Liver (tissue), 9 donors: ENCODE results near the gene IQCK. TPM values are rescaled to one million over a fixed set of nuclear protein-coding genes. Genes with fewer than 3 reads are reported as not detected.

Source experiments
- DNase-seq: peaks from one replicate; pipeline ENCODE4 v3.0.0-alpha.2; 2017; ENCODE audit warnings: low spot score
- H3K27ac ChIP-seq, 2 donors: one replicate each; pipeline ENCODE4 v1.7.0; 2013; ENCODE audit warnings: inconsistent platforms in 2 of 2, low read length in 2 of 2, control low read depth in 1 of 2, low read depth in 1 of 2, mild to moderate bottlenecking in 1 of 2
- H3K27me3 ChIP-seq, 4 donors: one replicate each; pipeline versions ENCODE4 v1.6.1 to v1.7.0; 2013; ENCODE audit warnings: low read length in 3 of 4, inconsistent platforms in 1 of 4, mild to moderate bottlenecking in 1 of 4, moderate library complexity in 1 of 4; ENCODE audit not compliant: control insufficient read depth in 4 of 4, insufficient read depth in 4 of 4
- H3K36me3 ChIP-seq, 4 donors: one replicate each; pipeline versions ENCODE4 v1.6.1 to v1.7.0; 2013; ENCODE audit warnings: low read length in 3 of 4, mild to moderate bottlenecking in 3 of 4, low read depth in 1 of 4, moderate library complexity in 1 of 4; ENCODE audit not compliant: control insufficient read depth in 4 of 4, insufficient read depth in 3 of 4
- H3K4me1 ChIP-seq, 4 donors: one replicate each; pipeline versions ENCODE4 v1.6.1 to v1.7.0; 2013; ENCODE audit warnings: low read length in 3 of 4, mild to moderate bottlenecking in 3 of 4, moderate library complexity in 1 of 4; ENCODE audit not compliant: control insufficient read depth in 4 of 4, insufficient read depth in 4 of 4
- H3K4me3 ChIP-seq, 3 donors: one replicate each; pipeline versions ENCODE4 v1.6.1 to v1.7.0; 2013; ENCODE audit warnings: low read length in 3 of 3, control low read depth in 1 of 3, low read depth in 1 of 3, mild to moderate bottlenecking in 1 of 3
- H3K9ac ChIP-seq, 2 donors: one replicate each; pipeline ENCODE4 v1.7.0; 2013; ENCODE audit warnings: low read length in 2 of 2, mild to moderate bottlenecking in 2 of 2, moderate library complexity in 2 of 2, control low read depth in 1 of 2, low read depth in 1 of 2
- H3K9me3 ChIP-seq, 4 donors: one replicate each; pipeline versions ENCODE4 v1.6.1 to v1.7.0; 2013; ENCODE audit warnings: low read length in 3 of 4; ENCODE audit not compliant: control insufficient read depth in 4 of 4
- EGR1 ChIP-seq, 2 donors: IDR thresholded peaks; 2 replicates each; pipeline ENCODE4 v1.6.1; 2016 to 2018; ENCODE audit warnings: antibody characterized with exemption in 2 of 2, low read depth in 2 of 2
- FOXA1 ChIP-seq: IDR thresholded peaks from 2 replicates; pipeline ENCODE4 v1.6.1; 2016; ENCODE audit warnings: antibody characterized with exemption
- FOXA2 ChIP-seq: IDR thresholded peaks from 2 replicates; pipeline ENCODE4 v1.6.1; 2016; ENCODE audit warnings: antibody characterized with exemption
- GABPA ChIP-seq, 2 donors: IDR thresholded peaks in 1 of 2; conservative IDR thresholded peaks in 1 of 2; 2 replicates each; pipeline ENCODE4 v1.6.1; 2016; ENCODE audit warnings: antibody characterized with exemption in 2 of 2, mild to moderate bottlenecking in 1 of 2, moderate library complexity in 1 of 2
- HNF4G ChIP-seq: IDR thresholded peaks from 2 replicates; pipeline ENCODE4 v1.6.1; 2016; ENCODE audit warnings: antibody characterized with exemption
- JUND ChIP-seq, 2 donors: IDR thresholded peaks; 2 replicates each; pipeline ENCODE4 v1.6.1; 2016; ENCODE audit warnings: antibody characterized with exemption in 2 of 2
- NR2F2 ChIP-seq: IDR thresholded peaks from 2 replicates; pipeline ENCODE4 v1.6.1; 2016; ENCODE audit warnings: antibody characterized with exemption
- RAD21 ChIP-seq, 2 donors: IDR thresholded peaks; 2 replicates each; pipeline ENCODE4 v1.6.1; 2016; ENCODE audit warnings: antibody characterized with exemption in 2 of 2, mild to moderate bottlenecking in 2 of 2
- SP1 ChIP-seq: IDR thresholded peaks from 2 replicates; pipeline ENCODE4 v1.6.1; 2018; ENCODE audit warnings: antibody characterized with exemption, mild to moderate bottlenecking
- TAF1 ChIP-seq: conservative IDR thresholded peaks from 2 replicates; pipeline ENCODE4 v1.6.1; 2016; ENCODE audit warnings: antibody characterized with exemption, mild to moderate bottlenecking
- YY1 ChIP-seq: IDR thresholded peaks from 2 replicates; pipeline ENCODE4 v1.6.1; 2016; ENCODE audit warnings: antibody characterized with exemption, mild to moderate bottlenecking
- WGBS: extraction: QIAGEN DNeasy Blood & Tissue Kit; methylation state at CpG from one replicate; pipeline ENCODE4 v1.1.7; 2013; 5-methylcytosine and 5-hydroxymethylcytosine counted together
- polyA plus RNA-seq, 2 donors: library from polyadenylated mRNA; stranded (reverse) in 1 of 2; unstranded in 1 of 2; fragments of 200-250 nt in 1 of 2; fragments of >200 nt in 1 of 2; fragmentation: Nextera tagmentation in 1 of 2; extraction: Ambion mirVana in 1 of 2; gene quantifications; one replicate each; pipeline versions ENCODE4 v1.2.1 to v1.2.3, GENCODE V29; 2013 to 2015
- total RNA-seq, 2 donors: library from RNA; depleted of rRNA; stranded (reverse); fragments of >200 nt; gene quantifications; one replicate each; pipeline ENCODE4 v1.2.3, GENCODE V29; 2014
- TF ChIP-seq, protein P1 (sequence below): IDR thresholded peaks from 2 replicates; pipeline ENCODE4 v1.6.1; 2016; ENCODE audit warnings: antibody characterized with exemption
- TF ChIP-seq, protein P2 (sequence below): IDR thresholded peaks from 2 replicates; pipeline ENCODE4 v1.6.1; 2016; ENCODE audit warnings: antibody characterized with exemption
- TF ChIP-seq, protein P3 (sequence below): IDR thresholded peaks from 2 replicates; pipeline ENCODE4 v1.6.1; 2016; ENCODE audit warnings: antibody characterized with exemption
- TF ChIP-seq, protein P4 (sequence below): IDR thresholded peaks from 2 replicates; pipeline ENCODE4 v1.6.1; 2016; ENCODE audit warnings: antibody characterized with exemption, mild to moderate bottlenecking
- TF ChIP-seq, protein P5 (sequence below): fragments of 150-350 bp; IDR thresholded peaks from 2 replicates; pipeline ENCODE4 v1.5.1; 2017; ENCODE audit warnings: improper control_type of control experiment, low read depth, low read length; ENCODE audit not compliant: missing input control
- donor health status: healthy.
- donor health status: healthy.
- donor health status: healthy.
- donor health status: healthy.
- donor health status: healthy.

IQCK gene
- total and polyA plus RNA-seq, 4 donors: 2.1 to 4.4 (median 2.9) TPM

DNA sequence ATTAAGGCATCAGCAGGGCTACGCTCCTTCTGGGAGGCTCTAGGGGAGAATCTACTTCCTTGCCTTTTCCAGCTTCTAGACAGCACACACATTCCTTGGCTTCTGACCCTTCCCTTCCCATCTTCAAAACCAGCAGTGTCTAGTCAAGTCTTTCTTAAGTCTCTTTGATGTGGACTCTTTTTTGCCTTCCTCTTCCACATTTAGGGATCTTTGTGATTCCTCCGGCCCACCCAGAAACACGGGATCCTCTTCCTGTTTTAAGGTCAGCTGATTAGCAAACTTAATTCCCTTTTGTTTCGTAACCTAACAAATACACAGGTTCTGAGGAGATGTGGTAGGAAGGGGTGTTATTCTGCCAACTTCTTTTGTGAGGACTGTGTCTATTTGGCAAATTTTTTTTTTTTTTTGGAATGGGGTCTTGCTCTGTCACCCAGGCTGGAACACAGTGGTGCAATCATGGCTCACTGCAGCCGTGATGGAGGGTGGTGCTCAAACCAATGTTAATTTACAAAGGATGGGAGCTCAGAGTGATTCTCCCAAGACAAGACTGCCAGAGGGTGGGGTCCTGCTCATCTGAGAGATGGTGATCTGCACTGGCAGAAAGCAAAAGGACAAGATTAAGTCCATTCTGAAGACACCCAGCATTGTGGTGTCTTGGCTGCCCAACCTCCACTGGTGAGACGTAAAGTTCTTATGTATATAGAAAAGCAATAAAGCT lies 14.7 kb upstream of the IQCK start:
- Histone ChIP-seq H3K27me3 (no peaks in the 10 kb centered on the region), H3K27ac (no peak overlapping the region), H3K36me3 (peaks cover 6 to 28% (median 16%) of the 10 kb centered on the region in 4 donors), H3K4me1 (peaks cover 0 to 12% (median 7%) of the 10 kb centered on the region in 4 donors), H3K9ac (no peak overlapping the region), H3K4me3 (no peak overlapping the region), H3K9me3 (no peaks in the 10 kb centered on the region)
- no peak for DNase-seq
- TF ChIP-seq, protein P1, sequence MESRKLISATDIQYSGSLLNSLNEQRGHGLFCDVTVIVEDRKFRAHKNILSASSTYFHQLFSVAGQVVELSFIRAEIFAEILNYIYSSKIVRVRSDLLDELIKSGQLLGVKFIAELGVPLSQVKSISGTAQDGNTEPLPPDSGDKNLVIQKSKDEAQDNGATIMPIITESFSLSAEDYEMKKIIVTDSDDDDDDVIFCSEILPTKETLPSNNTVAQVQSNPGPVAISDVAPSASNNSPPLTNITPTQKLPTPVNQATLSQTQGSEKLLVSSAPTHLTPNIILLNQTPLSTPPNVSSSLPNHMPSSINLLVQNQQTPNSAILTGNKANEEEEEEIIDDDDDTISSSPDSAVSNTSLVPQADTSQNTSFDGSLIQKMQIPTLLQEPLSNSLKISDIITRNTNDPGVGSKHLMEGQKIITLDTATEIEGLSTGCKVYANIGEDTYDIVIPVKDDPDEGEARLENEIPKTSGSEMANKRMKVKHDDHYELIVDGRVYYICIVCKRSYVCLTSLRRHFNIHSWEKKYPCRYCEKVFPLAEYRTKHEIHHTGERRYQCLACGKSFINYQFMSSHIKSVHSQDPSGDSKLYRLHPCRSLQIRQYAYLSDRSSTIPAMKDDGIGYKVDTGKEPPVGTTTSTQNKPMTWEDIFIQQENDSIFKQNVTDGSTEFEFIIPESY: no peak
- TF ChIP-seq HNF4G: no peak
- TF ChIP-seq FOXA2: no peak
- no peak for TF ChIP-seq SP1
- TF ChIP-seq, protein P2, sequence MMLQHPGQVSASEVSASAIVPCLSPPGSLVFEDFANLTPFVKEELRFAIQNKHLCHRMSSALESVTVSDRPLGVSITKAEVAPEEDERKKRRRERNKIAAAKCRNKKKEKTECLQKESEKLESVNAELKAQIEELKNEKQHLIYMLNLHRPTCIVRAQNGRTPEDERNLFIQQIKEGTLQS: no peak
- WGBS: 84% methylated on average over 6 of the region's 6 CpGs

DNA sequence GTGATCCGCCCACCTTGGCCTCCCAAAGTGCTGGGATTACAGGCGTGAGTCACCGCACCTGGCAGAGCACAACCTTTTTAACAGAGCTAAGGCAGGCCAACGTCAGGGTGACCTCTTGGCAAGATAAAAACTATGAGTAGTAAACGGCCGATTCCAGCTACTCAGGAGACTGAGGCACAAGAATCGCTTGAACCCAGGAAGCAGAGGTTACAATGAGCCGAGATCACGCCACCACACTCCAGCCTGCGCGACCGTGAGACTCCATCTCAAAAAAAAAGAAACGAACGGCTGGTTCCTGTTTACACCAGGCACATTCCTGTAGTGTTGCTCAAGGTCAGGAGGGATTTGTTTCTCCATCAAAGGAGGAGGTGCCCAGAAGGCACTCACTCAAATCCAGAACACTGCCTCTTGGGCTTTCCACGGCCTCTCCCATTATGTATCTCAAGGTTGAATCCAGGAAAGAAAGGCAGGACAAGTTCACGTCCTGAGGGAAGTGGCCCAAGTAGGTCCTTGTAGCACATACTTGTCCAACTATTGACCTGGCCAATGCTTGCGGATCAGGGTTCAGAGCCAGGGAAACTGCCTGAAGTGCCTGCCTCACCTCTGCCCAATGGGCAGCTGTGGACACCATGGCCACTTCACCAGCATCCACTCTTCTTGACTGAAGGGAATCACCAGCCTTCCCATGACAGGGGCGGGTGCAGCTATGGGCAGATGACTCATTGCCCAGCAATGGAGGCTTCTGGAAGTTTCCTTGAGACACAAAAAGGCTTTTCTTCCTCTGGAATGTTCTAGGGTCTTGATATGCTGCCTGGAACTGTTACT lies 13.5 kb upstream of the IQCK start:
- no peak overlapping the region for H3K27ac ChIP-seq
- H3K36me3 ChIP-seq: peaks cover 8 to 28% (median 18%) of the 10 kb centered on the region in 4 donors
- peaks cover 0 to 9% (median 7%) of the 10 kb centered on the region in 4 donors for H3K4me1 ChIP-seq
- H3K9me3 ChIP-seq: no peaks in the 10 kb centered on the region
- TF ChIP-seq, protein P3, sequence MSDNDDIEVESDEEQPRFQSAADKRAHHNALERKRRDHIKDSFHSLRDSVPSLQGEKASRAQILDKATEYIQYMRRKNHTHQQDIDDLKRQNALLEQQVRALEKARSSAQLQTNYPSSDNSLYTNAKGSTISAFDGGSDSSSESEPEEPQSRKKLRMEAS: no peak
- H3K9ac ChIP-seq: no peak overlapping the region
- no peaks in the 10 kb centered on the region for H3K27me3 ChIP-seq
- 77% methylated on average over 18 of the region's 18 CpGs for WGBS
- DNase-seq: no peak
- no peak overlapping the region for H3K4me3 ChIP-seq

DNA sequence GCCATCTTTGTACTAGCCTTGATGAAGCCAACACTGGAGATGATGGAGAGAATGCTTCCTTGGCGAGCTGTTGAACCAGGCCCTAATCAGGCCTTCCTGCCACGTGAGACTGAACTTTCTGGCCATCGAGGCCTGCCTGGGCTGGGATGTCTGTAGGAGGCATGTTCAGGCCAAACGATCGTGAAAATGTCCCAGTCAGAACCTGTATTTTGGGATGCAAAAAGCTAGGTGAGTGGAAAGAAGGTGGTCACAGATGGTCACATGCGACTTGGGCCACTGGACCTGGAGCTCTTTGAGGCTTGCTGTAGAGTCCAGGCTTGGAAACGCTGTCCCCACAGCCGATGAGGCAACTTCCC lies 12.9 kb upstream of the IQCK start:
- H3K9ac ChIP-seq: no peak overlapping the region
- 96% methylated on average over 8 of the region's 8 CpGs for WGBS
- TF ChIP-seq YY1 (no peak), TAF1 (no peak), RAD21 (IDR thresholded peaks at IDR 0.05) (no peak), GABPA (IDR thresholded peaks at IDR 0.05 in 1 of 2, conservative IDR thresholded peaks at IDR 0.05 in 1 of 2) (no peak), JUND (IDR thresholded peaks at IDR 0.05) (no peak), EGR1 (IDR thresholded peaks at IDR 0.05; ENCODE audit: low read depth in 2 of 2) (no peak), FOXA1 (no peak), NR2F2 (no peak)
- TF ChIP-seq, protein P4, sequence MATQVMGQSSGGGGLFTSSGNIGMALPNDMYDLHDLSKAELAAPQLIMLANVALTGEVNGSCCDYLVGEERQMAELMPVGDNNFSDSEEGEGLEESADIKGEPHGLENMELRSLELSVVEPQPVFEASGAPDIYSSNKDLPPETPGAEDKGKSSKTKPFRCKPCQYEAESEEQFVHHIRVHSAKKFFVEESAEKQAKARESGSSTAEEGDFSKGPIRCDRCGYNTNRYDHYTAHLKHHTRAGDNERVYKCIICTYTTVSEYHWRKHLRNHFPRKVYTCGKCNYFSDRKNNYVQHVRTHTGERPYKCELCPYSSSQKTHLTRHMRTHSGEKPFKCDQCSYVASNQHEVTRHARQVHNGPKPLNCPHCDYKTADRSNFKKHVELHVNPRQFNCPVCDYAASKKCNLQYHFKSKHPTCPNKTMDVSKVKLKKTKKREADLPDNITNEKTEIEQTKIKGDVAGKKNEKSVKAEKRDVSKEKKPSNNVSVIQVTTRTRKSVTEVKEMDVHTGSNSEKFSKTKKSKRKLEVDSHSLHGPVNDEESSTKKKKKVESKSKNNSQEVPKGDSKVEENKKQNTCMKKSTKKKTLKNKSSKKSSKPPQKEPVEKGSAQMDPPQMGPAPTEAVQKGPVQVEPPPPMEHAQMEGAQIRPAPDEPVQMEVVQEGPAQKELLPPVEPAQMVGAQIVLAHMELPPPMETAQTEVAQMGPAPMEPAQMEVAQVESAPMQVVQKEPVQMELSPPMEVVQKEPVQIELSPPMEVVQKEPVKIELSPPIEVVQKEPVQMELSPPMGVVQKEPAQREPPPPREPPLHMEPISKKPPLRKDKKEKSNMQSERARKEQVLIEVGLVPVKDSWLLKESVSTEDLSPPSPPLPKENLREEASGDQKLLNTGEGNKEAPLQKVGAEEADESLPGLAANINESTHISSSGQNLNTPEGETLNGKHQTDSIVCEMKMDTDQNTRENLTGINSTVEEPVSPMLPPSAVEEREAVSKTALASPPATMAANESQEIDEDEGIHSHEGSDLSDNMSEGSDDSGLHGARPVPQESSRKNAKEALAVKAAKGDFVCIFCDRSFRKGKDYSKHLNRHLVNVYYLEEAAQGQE: no peak
- TF ChIP-seq, protein P5, sequence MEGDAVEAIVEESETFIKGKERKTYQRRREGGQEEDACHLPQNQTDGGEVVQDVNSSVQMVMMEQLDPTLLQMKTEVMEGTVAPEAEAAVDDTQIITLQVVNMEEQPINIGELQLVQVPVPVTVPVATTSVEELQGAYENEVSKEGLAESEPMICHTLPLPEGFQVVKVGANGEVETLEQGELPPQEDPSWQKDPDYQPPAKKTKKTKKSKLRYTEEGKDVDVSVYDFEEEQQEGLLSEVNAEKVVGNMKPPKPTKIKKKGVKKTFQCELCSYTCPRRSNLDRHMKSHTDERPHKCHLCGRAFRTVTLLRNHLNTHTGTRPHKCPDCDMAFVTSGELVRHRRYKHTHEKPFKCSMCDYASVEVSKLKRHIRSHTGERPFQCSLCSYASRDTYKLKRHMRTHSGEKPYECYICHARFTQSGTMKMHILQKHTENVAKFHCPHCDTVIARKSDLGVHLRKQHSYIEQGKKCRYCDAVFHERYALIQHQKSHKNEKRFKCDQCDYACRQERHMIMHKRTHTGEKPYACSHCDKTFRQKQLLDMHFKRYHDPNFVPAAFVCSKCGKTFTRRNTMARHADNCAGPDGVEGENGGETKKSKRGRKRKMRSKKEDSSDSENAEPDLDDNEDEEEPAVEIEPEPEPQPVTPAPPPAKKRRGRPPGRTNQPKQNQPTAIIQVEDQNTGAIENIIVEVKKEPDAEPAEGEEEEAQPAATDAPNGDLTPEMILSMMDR: no peak
- no peaks in the 10 kb centered on the region for H3K9me3 ChIP-seq
- H3K27me3 ChIP-seq: no peaks in the 10 kb centered on the region
- peaks cover 10 to 30% (median 20%) of the 10 kb centered on the region in 4 donors for H3K36me3 ChIP-seq
- DNase-seq: no peak
- no peak overlapping the region for H3K4me3 ChIP-seq
- H3K27ac ChIP-seq: no peak overlapping the region
- H3K4me1 ChIP-seq: peaks cover 0 to 6% (median 4%) of the 10 kb centered on the region in 4 donors
